ENCODE results near the gene C10orf95.

C10orf95 gene

DNA sequence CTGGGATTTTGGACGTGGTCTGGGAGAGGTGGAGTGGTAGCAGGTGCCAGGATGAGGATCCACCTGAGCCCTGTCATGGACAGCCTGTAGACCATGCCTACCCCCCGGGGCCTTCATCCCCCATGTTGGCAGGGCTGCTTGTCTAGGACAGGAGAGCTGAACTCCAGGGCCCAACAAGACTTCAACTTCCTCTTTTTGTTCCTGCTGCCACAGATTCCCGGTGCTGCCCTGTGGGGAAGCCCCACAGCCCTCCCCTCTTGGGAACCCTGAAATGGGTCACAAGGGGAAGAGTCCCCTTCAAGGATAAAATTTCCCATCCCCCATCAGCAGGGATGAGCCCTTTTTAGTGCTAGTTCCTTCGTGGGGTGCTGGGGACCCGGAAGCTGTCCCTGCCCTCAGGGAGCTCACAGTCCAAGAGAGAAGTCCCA is 17.7 kb downstream of the C10orf95 start:
- DNase-seq, result no peak

GRCh38 chr10:102432162-102432950 is 19.0 kb downstream of the C10orf95 start, which contains the start of gene CUEDC2:
Gene CUEDC2 (minus strand): TSS chr10:102432574. CDS start chr10:102425188, 7,386 bp downstream.
- DNase-seq, result peak; percentile 94

DNA sequence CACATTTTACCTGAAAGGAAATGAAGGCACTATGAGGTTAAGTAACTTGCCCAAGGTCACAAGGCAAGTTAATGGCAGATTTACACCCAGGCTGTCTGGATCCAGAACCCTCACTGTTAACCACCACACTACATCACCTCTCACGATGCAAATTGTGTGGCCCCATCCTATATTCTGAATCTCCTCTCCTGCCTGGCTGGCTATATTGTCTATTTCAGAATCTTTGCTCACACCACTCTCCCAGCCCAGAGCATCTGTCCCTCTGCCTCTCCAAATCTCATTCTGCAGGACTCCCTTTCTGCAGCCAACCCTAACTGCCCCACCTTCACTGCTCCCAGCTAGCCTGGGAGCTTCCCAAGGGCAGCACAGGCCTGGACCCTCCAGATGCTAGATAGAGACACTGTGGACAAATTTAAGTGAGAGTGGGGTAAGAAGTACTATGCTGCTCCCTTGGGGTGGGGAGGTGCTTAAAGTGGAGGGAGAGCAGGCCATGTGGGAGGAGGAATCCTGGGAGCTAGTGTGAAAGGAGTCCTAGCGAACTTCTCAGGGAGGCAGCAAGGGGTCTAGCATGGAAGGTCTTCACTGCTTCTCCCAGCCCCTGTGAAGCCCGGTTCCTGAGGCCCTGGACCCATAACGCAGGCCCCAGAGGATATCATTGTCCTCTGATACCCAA is 19.8 kb downstream of the C10orf95 start:
- no peak for DNase-seq

GRCh38 chr10:102429468-102429867 is 21.9 kb downstream of the C10orf95 start:
- no peak for DNase-seq

DNA sequence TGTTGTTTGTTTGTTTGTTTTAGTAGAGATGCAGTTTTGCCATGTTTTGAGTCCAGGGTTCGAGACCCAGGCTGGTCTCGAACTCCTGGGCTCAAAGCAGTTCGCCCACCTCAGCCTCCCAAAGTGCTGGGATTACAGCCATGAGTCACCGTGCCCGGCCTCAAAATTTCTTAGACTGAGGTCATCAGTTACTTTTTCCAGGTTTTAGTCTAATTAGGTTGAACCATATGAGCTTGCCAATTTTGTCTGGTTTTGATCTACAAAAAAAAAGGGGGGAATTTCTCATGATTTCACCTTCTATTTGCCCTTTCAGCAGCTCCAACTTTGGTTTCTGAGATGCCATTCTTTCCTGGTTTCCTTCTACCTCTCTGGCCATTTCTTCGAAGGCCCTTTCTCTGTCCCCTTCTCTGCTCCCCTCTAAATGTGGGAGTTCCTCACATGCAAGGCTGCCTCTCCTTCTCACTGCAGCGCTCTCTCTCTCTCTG is 24.5 kb downstream of the C10orf95 start:
- no peak for DNase-seq

DNA sequence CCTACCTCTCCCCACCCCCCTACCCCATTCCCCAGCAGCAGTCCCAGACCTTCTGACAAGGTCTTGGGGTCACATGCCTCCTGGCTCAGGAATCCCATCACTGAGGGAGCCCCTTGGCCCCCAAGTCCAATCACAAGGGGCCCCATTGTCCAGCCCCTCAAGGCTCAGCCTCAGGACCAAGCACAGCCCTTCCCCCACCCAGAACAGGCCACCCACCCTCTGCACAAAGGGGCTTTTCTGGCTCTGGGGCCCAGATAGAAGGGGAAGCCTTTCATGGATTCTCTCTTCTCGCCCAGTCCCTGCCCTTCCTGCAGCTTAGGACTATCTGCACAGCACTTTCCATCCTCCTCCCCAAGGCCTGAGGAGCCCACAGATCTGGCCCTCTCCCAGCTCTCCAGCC is 25.9 kb downstream of the C10orf95 start:
- DNase-seq, result no peak

DNA sequence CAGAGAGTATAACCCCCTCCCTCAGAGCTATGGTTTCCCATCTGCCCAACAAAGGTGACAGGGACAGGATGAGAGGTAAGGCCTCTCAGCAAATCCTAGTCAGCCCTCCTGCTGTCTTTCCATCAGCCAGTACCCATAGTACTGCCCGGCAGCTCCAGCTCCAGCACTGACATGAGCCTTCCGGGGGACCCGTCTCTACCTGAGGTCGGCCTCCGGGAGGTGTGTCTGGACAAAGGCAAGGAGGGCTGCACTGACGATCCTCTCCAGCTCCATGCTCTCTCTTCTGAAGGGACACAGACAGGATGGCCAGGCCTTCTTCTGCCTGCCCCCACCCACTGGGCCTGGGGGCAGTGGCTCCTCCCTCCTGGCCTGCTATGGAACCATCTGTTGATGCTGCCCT is 26.4 kb downstream of the C10orf95 start:
- DNase-seq, result no peak

GRCh38 chr10:102424145-102424544 is 27.2 kb downstream of the C10orf95 start:
- DNase-seq, result no peak

DNA sequence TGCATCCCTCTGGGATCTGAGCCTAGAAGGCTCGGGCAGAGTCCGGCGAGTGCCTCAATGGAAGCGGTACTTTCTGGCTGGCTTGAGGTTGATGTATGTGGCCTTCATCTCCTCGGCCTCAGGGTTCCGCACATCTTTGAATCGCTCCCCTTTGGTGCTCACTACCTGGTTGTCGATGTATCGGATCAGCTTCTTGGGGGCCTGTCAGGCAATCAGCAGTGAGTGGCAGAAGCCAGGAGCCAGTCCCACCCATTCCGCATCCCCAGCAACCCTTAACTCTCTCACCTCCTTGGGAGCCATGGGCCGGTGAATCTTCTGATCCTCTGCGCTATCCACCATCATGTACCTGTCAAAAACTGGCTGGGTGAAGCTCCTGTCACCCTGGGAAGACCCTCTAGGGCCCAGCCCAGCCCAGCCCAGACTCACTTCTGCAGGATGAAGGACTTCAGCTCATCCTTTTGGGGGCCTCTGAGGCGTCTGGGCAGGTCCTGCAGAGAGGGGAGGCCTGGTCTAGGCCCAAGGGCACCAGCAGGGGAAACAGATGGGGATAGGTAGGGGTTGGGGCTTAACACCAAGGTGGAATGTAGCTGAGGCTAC is 27.9 kb downstream of the C10orf95 start:
- no peak for DNase-seq

- DNase-seq, result no peak
Observed at GRCh38 chr10:102422545-102423129, 28.7 kb downstream of the C10orf95 start.

- peak; percentile 32 for DNase-seq
Observed at GRCh38 chr10:102421757-102422512, 29.4 kb downstream of the C10orf95 start.

DNA sequence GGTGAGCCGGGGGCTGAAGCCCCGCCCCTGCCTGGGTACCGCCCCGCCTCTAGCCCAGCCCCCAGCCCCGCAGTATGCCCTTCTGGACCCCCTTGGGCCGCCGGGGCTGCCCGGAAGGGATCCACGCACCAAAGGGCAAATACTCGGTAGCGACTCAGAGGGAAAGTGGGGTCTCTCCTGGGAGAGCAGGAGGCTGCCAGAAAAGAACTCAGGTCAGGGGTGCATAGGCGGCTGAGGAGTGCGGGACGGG is 29.9 kb downstream of the C10orf95 start:
- no peak for DNase-seq

- DNase-seq, result peak; percentile 95
Observed at GRCh38 chr10:102420714-102421506, 30.4 kb downstream of the C10orf95 start, which contains the start of gene FBXL15. Gene FBXL15 (plus strand): TSS chr10:102420836. CDS start chr10:102421130, 294 bp downstream.

GRCh38 chr10:102420181-102420713 is 31.1 kb downstream of the C10orf95 start:
- DNase-seq, result no peak

- peak; percentile 66 for DNase-seq
Observed at GRCh38 chr10:102419269-102420180, 31.8 kb downstream of the C10orf95 start.

DNA sequence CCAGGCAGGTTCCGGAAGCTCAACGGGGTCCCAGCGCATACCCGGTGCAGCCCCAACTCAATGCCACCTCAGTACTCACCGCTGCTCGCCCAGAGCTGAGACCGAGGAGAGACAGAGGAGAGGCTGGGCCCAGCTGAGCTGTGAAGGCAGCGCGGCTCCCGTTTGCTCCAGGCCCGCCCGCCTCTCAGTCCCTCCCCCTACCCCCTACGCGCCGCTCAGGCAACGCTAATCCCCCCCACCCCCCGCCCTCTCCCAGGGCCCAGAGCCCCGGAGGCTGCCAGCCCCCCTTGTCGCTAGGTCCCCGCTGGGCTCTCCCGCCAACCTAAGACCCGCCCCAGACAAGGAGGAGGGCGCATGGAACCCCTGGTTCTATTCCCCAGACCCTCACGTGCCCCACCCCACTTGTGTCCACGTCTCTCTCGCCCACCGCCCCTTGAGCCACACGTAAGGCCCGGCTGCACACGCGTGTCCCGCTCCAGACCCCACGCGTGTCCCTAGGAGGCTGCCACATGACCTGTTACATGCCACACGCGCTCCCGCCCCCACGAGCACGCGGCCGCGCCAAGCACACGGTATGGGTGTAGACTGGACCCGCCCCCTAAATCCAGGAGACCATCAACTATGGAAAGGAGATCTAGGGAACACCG is 32.6 kb downstream of the C10orf95 start, which contains the start of gene PSD:
PSD (minus strand) TSS at position 164 of the 647 bp plus-strand sequence. CDS start 1,747 bp downstream, outside the sequence.
- DNase-seq, result no peak

DNA sequence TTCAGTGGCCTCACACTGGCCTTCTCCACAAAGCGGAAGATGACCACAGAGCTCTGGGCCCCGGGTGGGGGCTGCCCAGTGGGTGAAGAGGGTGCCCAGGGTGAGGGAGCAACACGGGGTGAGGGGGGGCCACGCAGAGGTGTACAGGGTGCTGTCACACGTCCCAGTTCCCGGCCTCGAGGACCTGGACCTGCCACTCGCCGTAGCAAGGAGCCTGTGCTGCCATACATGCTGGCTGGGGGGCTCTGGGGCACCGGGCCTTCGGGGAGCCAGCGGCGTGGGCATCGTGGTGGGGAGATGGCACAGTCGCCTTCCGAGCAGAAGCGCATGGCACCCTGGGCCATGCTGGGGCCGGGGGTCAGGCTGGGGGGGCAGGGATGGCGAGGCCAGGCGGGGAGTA is 34.6 kb downstream of the C10orf95 start:
- no peak for DNase-seq

GRCh38 chr10:102416283-102416682 is 35.1 kb downstream of the C10orf95 start:
- no peak for DNase-seq

DNA sequence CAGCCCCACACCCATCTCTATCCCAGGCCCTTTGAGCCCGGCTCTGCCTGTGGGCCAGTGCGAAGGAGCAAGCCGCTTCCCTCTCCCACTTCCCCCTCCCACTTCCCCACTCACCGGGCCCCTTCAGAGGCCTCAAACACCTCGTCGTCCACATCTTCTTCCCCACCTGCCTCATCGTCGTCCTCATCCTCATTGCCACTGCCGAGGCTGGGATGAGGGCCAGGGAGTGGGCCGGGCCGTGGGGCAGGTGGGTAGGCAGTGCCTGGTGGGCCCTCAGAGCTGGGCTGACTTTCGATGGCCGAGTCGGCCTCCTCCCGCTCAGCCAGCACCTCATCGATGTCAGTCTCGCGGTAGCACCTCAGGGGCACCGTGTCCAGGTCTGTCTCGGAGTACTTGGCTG is 36.6 kb downstream of the C10orf95 start:
- DNase-seq, result no peak

Data from RPMI8226 (cell line).